HG03045 (cell line): Measurements from ENCODE around the gene GNE.

Experiments used
- ATAC-seq: cut with Tn5 transposase; IDR thresholded peaks from one replicate; pipeline ENCODE4 v1.9.1; 2021; ENCODE audit warnings: mild to moderate bottlenecking, moderate library complexity; ENCODE audit not compliant: unreplicated experiment

GNE gene

GRCh38 chr9:36173861-36174260 is 84.4 kb downstream of the GNE start:
- ATAC-seq, result no peak

- ATAC-seq, result no peak
Observed at GRCh38 chr9:36170531-36170930, 87.7 kb downstream of the GNE start.

GRCh38 chr9:36169708-36170107 is 88.5 kb downstream of the GNE start:
- ATAC-seq, result no peak

- ATAC-seq, result no peak
Observed at GRCh38 chr9:36169166-36169565, 89.1 kb downstream of the GNE start, which contains the start of gene CCIN. Gene CCIN, plus strand, starts transcription at chr9:36169388. Its CDS starts 115 bp downstream, at chr9:36169503.

GRCh38 chr9:36166168-36166927 is 91.9 kb downstream of the GNE start:
- ATAC-seq, result peak; percentile 89

GRCh38 chr9:36165826-36166167 is 92.5 kb downstream of the GNE start:
- no peak for ATAC-seq

- no peak for ATAC-seq
Observed at GRCh38 chr9:36164989-36165388, 93.3 kb downstream of the GNE start.
